Measurements from ENCODE around the gene APLP2. TPM values are rescaled to one million over a fixed set of nuclear protein-coding genes. Genes with fewer than 3 reads are reported as not detected.

Gene APLP2
- total RNA-seq, 1 experiment from 2014 or later = 345 TPM

GRCh38 chr11:130097285-130097684, 27.6 kb downstream of the APLP2 start (continued):
- TF ChIP-seq GRHL2 (CRISPR knock-in tag; IDR thresholded peaks at IDR 0.05; ENCODE audit: insufficient replicate concordance, severe bottlenecking) (no peak), MLX (CRISPR knock-in tag; IDR thresholded peaks at IDR 0.05) (no peak)

- TF ChIP-seq HMGA2 (CRISPR knock-in tag; IDR thresholded peaks at IDR 0.05) (no peak), CTCF (IDR thresholded peaks at IDR 0.05) (no peak), HMGXB4 (CRISPR knock-in tag; IDR thresholded peaks at IDR 0.05) (no peak), MLX (CRISPR knock-in tag; IDR thresholded peaks at IDR 0.05) (no peak), ARID4B (CRISPR knock-in tag; IDR thresholded peaks at IDR 0.05; ENCODE audit: borderline replicate concordance) (no peak), NFYB (CRISPR knock-in tag; conservative IDR thresholded peaks at IDR 0.05; ENCODE audit: low read depth) (no peak), ZNF317 (CRISPR knock-in tag; IDR thresholded peaks at IDR 0.05; ENCODE audit: borderline replicate concordance, low read depth) (no peak), FOXJ3 (CRISPR knock-in tag; IDR thresholded peaks at IDR 0.05; ENCODE audit: borderline replicate concordance) (no peak), ETV6 (CRISPR knock-in tag; IDR thresholded peaks at IDR 0.05) (no peak), NFE2L1 (CRISPR knock-in tag; IDR thresholded peaks at IDR 0.05) (no peak), GTF2I (CRISPR knock-in tag; conservative IDR thresholded peaks at IDR 0.05) (no peak), GABPB1 (CRISPR knock-in tag; IDR thresholded peaks at IDR 0.05) (no peak)
- no peaks in the 10 kb centered on the region for H3K36me3 Mint-ChIP-seq
- no peak for DNase-seq (ENCODE audit: low spot score)
- POLR2A ChIA-PET = no interaction called here
- H3K27me3 Mint-ChIP-seq (ENCODE audit: low read depth) = no peaks in the 10 kb centered on the region
- CTCF ChIA-PET = no interaction called here
- ATAC-seq = no peak
- H3K4me1 Mint-ChIP-seq = peaks cover 41% of the 10 kb centered on the region
- H3K4me3 Mint-ChIP-seq = no peak overlapping the region
- peak overlapping the region; percentile 21 for H3K27ac Mint-ChIP-seq
- peaks cover 4% of the 10 kb centered on the region; the same call in 1 of the 2 replicates for H3K9me3 Mint-ChIP-seq
Measured at GRCh38 chr11:130099356-130099755, 29.7 kb downstream of the APLP2 start.

- ChIA-PET CTCF (no interaction called here), POLR2A (no interaction called here)
- no peak overlapping the region for H3K4me3 Mint-ChIP-seq
- H3K27me3 Mint-ChIP-seq (ENCODE audit: low read depth) = no peaks in the 10 kb centered on the region
- H3K27ac Mint-ChIP-seq = no peak overlapping the region
- H3K9me3 Mint-ChIP-seq = peaks cover 4% of the 10 kb centered on the region; the same call in 1 of the 2 replicates
- no peak for ATAC-seq
- DNase-seq (ENCODE audit: low spot score) = no peak
- H3K36me3 Mint-ChIP-seq = no peaks in the 10 kb centered on the region
- TF ChIP-seq FOXJ3 (CRISPR knock-in tag; IDR thresholded peaks at IDR 0.05; ENCODE audit: borderline replicate concordance) (no peak), PRRX2 (CRISPR knock-in tag; IDR thresholded peaks at IDR 0.05) (no peak), ZNF263 (CRISPR knock-in tag; IDR thresholded peaks at IDR 0.05; ENCODE audit: low read depth) (no peak), ZNF512 (CRISPR knock-in tag; IDR thresholded peaks at IDR 0.05; ENCODE audit: borderline replicate concordance) (no peak), ZNF416 (CRISPR knock-in tag; IDR thresholded peaks at IDR 0.05) (no peak), SP1 (CRISPR knock-in tag; conservative IDR thresholded peaks at IDR 0.05) (no peak), USF2 (CRISPR knock-in tag; IDR thresholded peaks at IDR 0.05) (no peak), OVOL2 (CRISPR knock-in tag; IDR thresholded peaks at IDR 0.05; ENCODE audit: borderline replicate concordance) (no peak)
- peaks cover 36% of the 10 kb centered on the region for H3K4me1 Mint-ChIP-seq
Measured at GRCh38 chr11:130100381-130101095, 30.8 kb downstream of the APLP2 start.

Measured in WTC11 (cell line).